ENCODE measurements around the gene KHDC1. TPM values are rescaled to one million over a fixed set of nuclear protein-coding genes. Genes with fewer than 3 reads are reported as not detected.
"Not testable (repeated sequence)": the region's sequence is repeated elsewhere in the genome, so short reads cannot be mapped to it uniquely, and the experiment has no call there.

KHDC1 gene
- total RNA-seq, 1 experiment from 2014 or later, result 9.6 TPM

- POLR2A ChIA-PET, result no interaction called here
- ATAC-seq (no peak), DNase-seq (ENCODE audit: low read depth, low spot score) (no peak)
- no peaks in the 10 kb centered on the region for H3K27me3 ChIP-seq (ENCODE audit: control insufficient read depth, insufficient read depth, low read length)
- no peak overlapping the region for H3K27ac ChIP-seq (ENCODE audit: low read length)
- CTCF ChIA-PET, result no interaction called here
- no peak overlapping the region for H3K4me3 ChIP-seq (ENCODE audit: low read depth in 2 of 2, low read length in 2 of 2)
- in situ Hi-C loops (cut with HindIII; ENCODE audit: low pct_unique_long_range_greater_than_20kb, low sequenced_read_pairs) (no loop called here), intact Hi-C loops (cut with micrococcal nuclease; ENCODE audit: unreplicated experiment) (no loop called here)
- H3K9me3 ChIP-seq (ENCODE audit: control insufficient read depth, insufficient read depth, low read depth, low read length), result no peaks in the 10 kb centered on the region
- H3K4me1 ChIP-seq (ENCODE audit: control insufficient read depth, insufficient read depth, low read length), result no peaks in the 10 kb centered on the region
- BruUV-seq (replicated peaks), result no TSS peak
- no peaks in the 10 kb centered on the region for H3K36me3 ChIP-seq (ENCODE audit: control insufficient read depth, insufficient read depth, low read length)
- TF ChIP-seq CTCF (IDR thresholded peaks at IDR 0.05) (no peak), TCF7L2 (IDR thresholded peaks at IDR 0.05; ENCODE audit: low read depth, low read length) (no peak), SIN3A (IDR thresholded peaks at IDR 0.05; ENCODE audit: borderline replicate concordance, insufficient read depth, low read depth, low read length) (no peak), REST (IDR thresholded peaks at IDR 0.05; ENCODE audit: insufficient read depth in 1 of 2, low read depth in 2 of 2, low read length in 1 of 2) (no peak), POLR2AphosphoS5 (IDR thresholded peaks at IDR 0.05; ENCODE audit: low read depth, low read length) (no peak)
Observed at GRCh38 chr6:73234733-73235132, 28.3 kb downstream of the KHDC1 start.

GRCh38 chr6:73233971-73234370, 29.0 kb downstream of the KHDC1 start:
- in situ Hi-C loops (cut with HindIII; ENCODE audit: low pct_unique_long_range_greater_than_20kb, low sequenced_read_pairs); BruUV-seq (replicated peaks); H3K27ac ChIP-seq (ENCODE audit: low read length); H3K9me3 ChIP-seq (ENCODE audit: control insufficient read depth, insufficient read depth, low read depth, low read length); ATAC-seq; POLR2A ChIA-PET; intact Hi-C loops (cut with micrococcal nuclease; ENCODE audit: unreplicated experiment); H3K4me3 ChIP-seq (ENCODE audit: low read depth in 2 of 2, low read length in 2 of 2); DNase-seq (ENCODE audit: low read depth, low spot score); H3K27me3 ChIP-seq (ENCODE audit: control insufficient read depth, insufficient read depth, low read length); H3K36me3 ChIP-seq (ENCODE audit: control insufficient read depth, insufficient read depth, low read length); CTCF ChIA-PET; H3K4me1 ChIP-seq (ENCODE audit: control insufficient read depth, insufficient read depth, low read length): not testable (repeated sequence)

- H3K9me3 ChIP-seq (ENCODE audit: control insufficient read depth, insufficient read depth, low read depth, low read length), result no peaks in the 10 kb centered on the region
- H3K27me3 ChIP-seq (ENCODE audit: control insufficient read depth, insufficient read depth, low read length), result no peaks in the 10 kb centered on the region
- no peak overlapping the region for H3K27ac ChIP-seq (ENCODE audit: low read length)
- ChIA-PET CTCF (no interaction called here), POLR2A (no interaction called here)
- DNase-seq (ENCODE audit: low read depth, low spot score) (no peak), ATAC-seq (no peak)
- no peak for TF ChIP-seq CTCF (IDR thresholded peaks at IDR 0.05)
- TF ChIP-seq TCF7L2 (IDR thresholded peaks at IDR 0.05; ENCODE audit: low read depth, low read length), result no peak
- TF ChIP-seq POLR2AphosphoS5 (IDR thresholded peaks at IDR 0.05; ENCODE audit: low read depth, low read length), result no peak
- TF ChIP-seq REST (IDR thresholded peaks at IDR 0.05; ENCODE audit: insufficient read depth in 1 of 2, low read depth in 2 of 2, low read length in 1 of 2), result no peak
- no peak for TF ChIP-seq SIN3A (IDR thresholded peaks at IDR 0.05; ENCODE audit: borderline replicate concordance, insufficient read depth, low read depth, low read length)
- in situ Hi-C loops (cut with HindIII; ENCODE audit: low pct_unique_long_range_greater_than_20kb, low sequenced_read_pairs) (no loop called here), intact Hi-C loops (cut with micrococcal nuclease; ENCODE audit: unreplicated experiment) (no loop called here)
- no TSS peak for BruUV-seq (replicated peaks)
- H3K4me3 ChIP-seq (ENCODE audit: low read depth in 2 of 2, low read length in 2 of 2), result no peak overlapping the region
- no peaks in the 10 kb centered on the region for H3K4me1 ChIP-seq (ENCODE audit: control insufficient read depth, insufficient read depth, low read length)
- no peaks in the 10 kb centered on the region for H3K36me3 ChIP-seq (ENCODE audit: control insufficient read depth, insufficient read depth, low read length)
Observed at GRCh38 chr6:73233048-73233447, 29.9 kb downstream of the KHDC1 start.

Data from Panc1 (cell line).